ENCODE measurements around the gene GLYATL1. TPM values are rescaled to one million over a fixed set of nuclear protein-coding genes. Genes with fewer than 3 reads are reported as not detected.

GLYATL1 gene
- total and polyA plus RNA-seq, 10 of the 15 experiments (the other 5 are each of a cell fraction or from before 2014, with no cell fraction given) = not detected

GRCh38 chr11:58938398-58938797, 890 bp upstream of the GLYATL1 start (continued):
- TF ChIP-seq FOXM1 (IDR thresholded peaks at IDR 0.05; ENCODE audit: low read depth, low read length) = no peak

GRCh38 chr11:58940028-58940427, 740 bp downstream of the GLYATL1 start:
- no peak for TF ChIP-seq TARDBP (IDR thresholded peaks at IDR 0.05; ENCODE audit: borderline replicate concordance)
- Histone ChIP-seq H3K27me3 (replicated peaks in 1 of 2; ENCODE audit: control insufficient read depth in 2 of 2, insufficient read depth in 2 of 2, low read length in 1 of 2) (no peaks in the 10 kb centered on the region), H3K9ac (ENCODE audit: control insufficient read depth, insufficient read depth, low read length) (no peak overlapping the region), H3K9me3 (replicated peaks; ENCODE audit: control insufficient read depth, insufficient read depth, low read length) (no peaks in the 10 kb centered on the region), H3K4me3 (no peak overlapping the region), H3K36me3 (ENCODE audit: control insufficient read depth in 2 of 2, insufficient read depth in 2 of 2, low read length in 1 of 2) (no peaks in the 10 kb centered on the region), H4K20me1 (ENCODE audit: control insufficient read depth, insufficient read depth) (no peaks in the 10 kb centered on the region), H3K4me1 (ENCODE audit: control insufficient read depth, insufficient read depth, low read length) (no peaks in the 10 kb centered on the region), H3K4me2 (ENCODE audit: control insufficient read depth, insufficient read depth) (no peak overlapping the region), H3K79me2 (ENCODE audit: control insufficient read depth, insufficient read depth, low read length) (no peaks in the 10 kb centered on the region), H3K27ac (ENCODE audit: control insufficient read depth, insufficient read depth) (no peak overlapping the region), H2AFZ (ENCODE audit: control insufficient read depth, low read depth, low read length) (no peak overlapping the region)
- POLR2A ChIA-PET = no interaction called here
- RAD21 ChIA-PET (ENCODE audit: unreplicated experiment) = no interaction called here
- in situ Hi-C loops (cut with MboI) (no loop called here), intact Hi-C loops (cut with micrococcal nuclease; ENCODE audit: unreplicated experiment) (no loop called here)
- CTCF ChIA-PET = no interaction called here
- no TSS peak for BruUV-seq (replicated peaks)
- ATAC-seq = no peak
- SMC1A ChIA-PET (ENCODE audit: uncharacterized antibody, unreplicated experiment) = no interaction called here
- 46% methylated on average over 1 of the region's 1 CpG for WGBS (ENCODE audit: insufficient coverage, insufficient replicate concordance, low lambda C conversion rate, missing lambda C conversion rate)
- FAIRE-seq = no peak
- DNase-seq (ENCODE audit: low read depth, low spot score) = no peak

- no peaks in the 10 kb centered on the region for H3K4me1 ChIP-seq (ENCODE audit: control insufficient read depth, insufficient read depth, low read length)
- in situ Hi-C loops (cut with MboI) = no loop called here
- H3K79me2 ChIP-seq (ENCODE audit: control insufficient read depth, insufficient read depth, low read length) = no peaks in the 10 kb centered on the region
- no peak overlapping the region for H3K27ac ChIP-seq (ENCODE audit: control insufficient read depth, insufficient read depth)
- H3K9ac ChIP-seq (ENCODE audit: control insufficient read depth, insufficient read depth, low read length) = no peak overlapping the region
- H4K20me1 ChIP-seq (ENCODE audit: control insufficient read depth, insufficient read depth) = no peaks in the 10 kb centered on the region
- no peak overlapping the region for H3K4me2 ChIP-seq (ENCODE audit: control insufficient read depth, insufficient read depth)
- ChIA-PET CTCF (no interaction called here), RAD21 (ENCODE audit: unreplicated experiment) (no interaction called here), POLR2A (no interaction called here), SMC1A (ENCODE audit: uncharacterized antibody, unreplicated experiment) (no interaction called here)
- intact Hi-C loops (cut with micrococcal nuclease; ENCODE audit: unreplicated experiment) = no loop called here
- no peak overlapping the region for H2AFZ ChIP-seq (ENCODE audit: control insufficient read depth, low read depth, low read length)
- H3K36me3 ChIP-seq (ENCODE audit: control insufficient read depth in 2 of 2, insufficient read depth in 2 of 2, low read length in 1 of 2) = no peaks in the 10 kb centered on the region
- no peak for FAIRE-seq
- ATAC-seq = no peak
- TF ChIP-seq IRF4 (IDR thresholded peaks at IDR 0.05; ENCODE audit: low read depth, low read length) (no peak), SIX5 (IDR thresholded peaks at IDR 0.05; ENCODE audit: low read depth, low read length, severe bottlenecking) (no peak), PKNOX1 (IDR thresholded peaks at IDR 0.05) (no peak), RB1 (IDR thresholded peaks at IDR 0.05; ENCODE audit: borderline replicate concordance) (no peak), TAF1 (IDR thresholded peaks at IDR 0.05; ENCODE audit: borderline replicate concordance, low read depth, low read length) (no peak), NR2C1 (IDR thresholded peaks at IDR 0.05) (no peak), MYB (IDR thresholded peaks at IDR 0.05; ENCODE audit: borderline replicate concordance, low read depth, low read length) (no peak), SUZ12 (IDR thresholded peaks at IDR 0.05; ENCODE audit: unreplicated experiment) (no peak), MEF2B (IDR thresholded peaks at IDR 0.05; ENCODE audit: partially characterized antibody, poor library complexity, severe bottlenecking) (no peak), SREBF2 (IDR thresholded peaks at IDR 0.05; ENCODE audit: low read length) (no peak), NBN (IDR thresholded peaks at IDR 0.05) (no peak), HDAC2 (IDR thresholded peaks at IDR 0.05) (no peak), NFYB (IDR thresholded peaks at IDR 0.05; ENCODE audit: insufficient read depth, low read depth, low read length) (no peak), STAT1 (conservative IDR thresholded peaks at IDR 0.05) (no peak), E2F4 (IDR thresholded peaks at IDR 0.05; ENCODE audit: low read depth, low read length) (no peak), SMAD1 (IDR thresholded peaks at IDR 0.05; ENCODE audit: low read depth, partially characterized antibody) (no peak)
- no TSS peak for BruUV-seq (replicated peaks)
- WGBS (ENCODE audit: insufficient coverage, insufficient replicate concordance, low lambda C conversion rate, missing lambda C conversion rate) = 100% methylated on average over 1 of the region's 1 CpG
- no peak for DNase-seq (ENCODE audit: low read depth, low spot score)
- no peaks in the 10 kb centered on the region for H3K27me3 ChIP-seq (replicated peaks in 1 of 2; ENCODE audit: control insufficient read depth in 2 of 2, insufficient read depth in 2 of 2, low read length in 1 of 2)
- no peaks in the 10 kb centered on the region for H3K9me3 ChIP-seq (replicated peaks; ENCODE audit: control insufficient read depth, insufficient read depth, low read length)
- no peak overlapping the region for H3K4me3 ChIP-seq
Measured at GRCh38 chr11:58941838-58942237, 2.5 kb downstream of the GLYATL1 start.
